HG03135 (cell line): ENCODE data around the gene TSEN15.
"Not testable (repeated sequence)": the region's sequence is repeated elsewhere in the genome, so short reads cannot be mapped to it uniquely, and the experiment has no call there.

Source experiments
- ATAC-seq: cut with Tn5 transposase; IDR thresholded peaks from one replicate; pipeline ENCODE4 v1.9.1; 2021; ENCODE audit warnings: mild to moderate bottlenecking, moderate library complexity; ENCODE audit not compliant: unreplicated experiment

TSEN15 gene

DNA sequence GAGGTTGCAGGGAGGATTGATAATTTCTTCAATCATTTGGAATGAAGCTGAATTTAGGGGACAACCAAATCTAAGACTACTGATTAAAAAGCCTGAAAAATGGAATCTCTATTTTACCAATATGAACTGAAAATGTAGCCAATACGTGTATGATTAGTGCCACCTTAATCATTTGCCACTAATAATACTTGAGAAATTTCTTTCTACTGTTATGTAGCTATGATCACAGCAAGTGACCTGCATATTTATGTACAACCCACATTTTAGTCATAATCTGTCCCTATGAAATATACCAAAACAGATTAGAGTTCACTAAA lies 20.5 kb upstream of the TSEN15 start:
- ATAC-seq, result no peak

GRCh38 chr1:184031409-184032107 lies 20.0 kb upstream of the TSEN15 start:
- ATAC-seq, result no peak

GRCh38 chr1:184032306-184032929 lies 19.1 kb upstream of the TSEN15 start:
- no peak for ATAC-seq

GRCh38 chr1:184032930-184033418 lies 18.6 kb upstream of the TSEN15 start:
- no peak for ATAC-seq

DNA sequence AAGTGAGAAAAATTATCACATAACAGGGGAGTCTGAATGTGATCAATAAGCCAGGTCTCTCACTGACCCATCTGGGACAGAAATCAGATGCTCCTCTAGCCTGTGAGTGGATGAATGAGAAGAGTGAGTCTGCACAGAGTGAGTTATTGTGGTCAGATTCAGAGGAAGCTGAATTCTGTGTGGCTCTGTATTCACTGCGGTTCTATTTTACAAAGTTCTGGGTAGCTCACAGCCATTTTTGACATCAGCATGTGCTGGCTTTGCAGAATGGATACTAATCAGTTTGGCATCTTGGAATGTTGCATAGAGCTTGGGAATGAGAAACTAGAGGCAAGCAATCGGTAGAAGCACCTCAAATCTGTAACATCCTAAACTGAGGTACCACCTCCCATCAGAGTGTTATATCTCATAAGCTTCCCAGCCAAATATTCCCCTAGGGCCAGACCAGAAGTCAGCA lies 17.8 kb upstream of the TSEN15 start:
- no peak for ATAC-seq

- ATAC-seq, result no peak
These were observed 16.7 kb upstream of the TSEN15 start for GRCh38 chr1:184034761-184035379.

GRCh38 chr1:184035719-184036516 lies 15.6 kb upstream of the TSEN15 start:
- ATAC-seq, result no peak

DNA sequence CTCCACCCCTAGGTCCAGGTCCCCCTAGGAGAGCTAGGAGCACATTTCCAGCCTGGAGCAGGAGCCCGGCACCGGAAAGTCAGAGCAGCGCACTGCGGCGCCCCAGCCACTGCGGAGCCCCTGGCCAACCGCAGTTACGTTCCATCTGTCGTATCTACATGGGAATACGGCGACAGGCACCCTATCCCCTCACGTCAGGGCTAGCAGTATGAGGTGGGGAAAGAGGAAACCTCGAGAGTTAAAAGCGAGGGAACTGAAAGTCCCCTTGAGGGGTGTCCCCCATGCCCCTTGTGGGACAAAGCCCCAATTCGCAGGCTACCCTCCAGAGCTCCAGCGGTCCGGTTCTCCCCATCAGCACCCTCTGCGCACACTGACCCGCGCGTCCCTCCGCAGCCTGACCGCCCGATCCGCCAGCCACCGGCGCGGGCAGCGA lies 15.0 kb upstream of the TSEN15 start:
- peak; percentile 18 for ATAC-seq

GRCh38 chr1:184037849-184038591 lies 13.5 kb upstream of the TSEN15 start:
- ATAC-seq, result no peak

DNA sequence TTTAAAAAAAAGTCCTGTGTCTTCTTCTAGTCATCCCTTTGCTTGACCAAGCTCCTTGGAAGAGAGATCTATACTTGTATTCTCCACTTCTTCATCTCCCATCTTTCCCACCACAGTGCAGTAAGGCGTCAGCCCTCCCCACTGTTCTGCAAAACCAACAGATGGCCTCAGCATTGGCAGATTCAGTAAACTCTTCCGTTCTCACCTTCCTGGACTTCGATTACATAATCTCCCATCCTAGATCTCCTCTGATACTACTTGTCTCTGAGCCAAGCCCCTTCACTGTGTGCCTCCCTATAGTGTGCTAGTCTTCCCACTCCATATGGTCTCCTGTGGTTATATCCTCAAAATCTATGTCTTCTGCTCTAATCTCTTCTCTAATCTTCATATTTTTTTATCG lies 12.4 kb upstream of the TSEN15 start:
- ATAC-seq, result no peak

- ATAC-seq, result no peak
These were observed 9.8 kb upstream of the TSEN15 start for GRCh38 chr1:184041731-184042130.

- not testable (repeated sequence) for ATAC-seq
These were observed 8.2 kb upstream of the TSEN15 start for GRCh38 chr1:184043315-184043714.

DNA sequence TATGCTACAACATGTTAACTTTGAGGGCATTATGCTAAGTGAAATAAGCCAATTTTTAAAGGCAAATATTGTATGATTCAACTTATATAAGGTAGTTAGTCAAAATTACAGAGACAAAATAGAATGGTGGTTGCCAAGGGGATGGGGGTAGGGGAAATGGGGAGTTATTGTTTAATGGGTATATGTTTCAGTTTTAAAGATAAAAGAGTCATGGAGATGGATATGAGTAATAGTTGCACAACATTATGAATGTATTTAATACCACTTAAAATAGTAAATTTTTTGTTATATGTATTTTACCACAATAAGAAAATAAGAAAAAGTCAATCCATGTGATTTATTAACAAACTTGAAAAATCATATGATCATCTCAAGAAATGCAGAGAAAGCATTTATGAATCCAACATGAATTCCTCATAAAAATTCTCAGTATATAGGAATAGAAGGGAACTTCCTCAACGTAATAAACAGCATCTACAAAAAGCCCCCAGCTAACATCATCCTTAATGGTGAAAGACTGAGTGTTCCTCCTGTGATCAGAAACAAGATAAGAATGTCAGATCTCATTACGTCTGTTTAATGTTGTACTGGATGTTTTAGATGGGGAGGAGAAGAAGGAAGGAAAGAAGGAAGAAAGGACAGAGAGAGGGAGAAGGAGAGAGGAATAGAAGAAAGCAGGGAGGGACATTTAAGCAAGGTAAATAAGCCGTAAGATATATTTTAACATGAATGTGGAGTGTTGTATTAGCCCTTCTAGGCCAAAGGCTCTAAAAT lies 6.7 kb upstream of the TSEN15 start:
- no peak for ATAC-seq

- not testable (repeated sequence) for ATAC-seq
These were observed 4.0 kb upstream of the TSEN15 start for GRCh38 chr1:184047541-184047940.

- no peak for ATAC-seq
These were observed 2.8 kb upstream of the TSEN15 start for GRCh38 chr1:184048561-184049240.

- ATAC-seq, result no peak
These were observed 2.2 kb upstream of the TSEN15 start for GRCh38 chr1:184049291-184049690.

- ATAC-seq, result no peak
These were observed 1.6 kb upstream of the TSEN15 start for GRCh38 chr1:184049836-184050468.

GRCh38 chr1:184050636-184051035 lies 894 bp upstream of the TSEN15 start:
- ATAC-seq, result no peak

DNA sequence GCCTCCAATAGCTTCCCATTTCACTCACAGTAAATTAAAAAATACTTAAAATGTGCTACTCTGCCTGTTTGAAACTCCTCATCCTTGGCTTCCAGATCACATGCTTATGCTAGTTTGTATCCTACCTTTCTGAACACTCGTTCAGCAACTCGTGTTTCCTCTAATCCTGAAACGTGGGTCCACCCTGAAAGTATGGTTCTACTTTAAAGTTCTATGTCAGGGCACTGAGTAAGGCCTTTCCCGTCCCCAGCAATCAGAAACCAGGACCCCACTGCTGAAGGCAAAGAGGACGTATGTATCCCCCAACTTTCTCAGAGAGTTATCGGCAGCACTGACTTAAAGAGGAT lies 419 bp upstream of the TSEN15 start:
- ATAC-seq, result peak; percentile 24
